Kidney (tissue), 14 donors: ENCODE measurements around the gene MBD5. TPM values are rescaled to one million over a fixed set of nuclear protein-coding genes. Genes with fewer than 3 reads are reported as not detected.

Source experiments
- DNase-seq, 5 donors: peaks; one replicate each; pipeline ENCODE4 v3.0.0-alpha.2; 2013 to 2020
- FAIRE-seq: peaks from 2 replicates; lab custom pipeline; 2012; peaks lifted over from hg19 to GRCh38; lab: Jason Lieb, UNC
- H3K27ac ChIP-seq, 2 donors: one replicate each; pipeline ENCODE4 v1.7.0; 2013; ENCODE audit warnings: low read depth in 2 of 2, low read length in 2 of 2, inconsistent platforms in 1 of 2
- H3K27me3 ChIP-seq: one replicate; pipeline ENCODE4 v1.7.1; 2013; ENCODE audit warnings: low read length, inconsistent platforms; ENCODE audit not compliant: control insufficient read depth, insufficient read depth
- H3K36me3 ChIP-seq, 3 donors: one replicate each; pipeline versions ENCODE4 v1.7.0 to v1.7.1; 2013; ENCODE audit warnings: low read length in 3 of 3, control low read depth in 1 of 3, inconsistent platforms in 1 of 3; ENCODE audit not compliant: insufficient read depth in 3 of 3, control insufficient read depth in 2 of 3
- H3K4me1 ChIP-seq, 3 donors: one replicate each; pipeline versions ENCODE4 v1.7.0 to v1.7.1; 2013; ENCODE audit warnings: low read length in 3 of 3, inconsistent platforms in 1 of 3, low read depth in 1 of 3; ENCODE audit not compliant: control insufficient read depth in 2 of 3, insufficient read depth in 2 of 3
- H3K4me3 ChIP-seq, 3 donors: one replicate each; pipeline versions ENCODE4 v1.7.0 to v1.8.1; 2013; ENCODE audit warnings: low read length in 3 of 3, control low read depth in 1 of 3, inconsistent platforms in 1 of 3
- H3K9ac ChIP-seq, 3 donors: one replicate each; pipeline versions ENCODE4 v1.7.0 to v1.7.1; 2013; ENCODE audit warnings: low read length in 3 of 3, control low read depth in 1 of 3, inconsistent platforms in 1 of 3
- H3K9me3 ChIP-seq, 3 donors: one replicate each; pipeline versions ENCODE4 v1.7.0 to v1.7.1; 2013; ENCODE audit warnings: low read length in 3 of 3, control low read depth in 1 of 3, inconsistent platforms in 1 of 3; ENCODE audit not compliant: control insufficient read depth in 2 of 3, insufficient read depth in 1 of 3
- intact Hi-C: fragments of 100-400 bp; cut with DNase I; formaldehyde crosslinking; loops from one replicate; pipeline ENCODE4 v1.11.1; 2022
- polyA plus RNA-seq: library from polyadenylated mRNA; stranded (reverse); fragments of 350-450 nt; fragmentation: Illumina TruSeq; extraction: RNeasy Lipid Tissue Mini Kit (QIAGEN cat#74804); gene quantifications from one replicate; pipeline ENCODE4 v1.2.3, GENCODE V29; 2014; ENCODE audit warnings: low read depth, low replicate concordance; ENCODE audit not compliant: insufficient read depth
- total RNA-seq: library from RNA; stranded (reverse); fragmentation: NEBNext Ultra II Directional; extraction: Animal tissue kit (Norgen Biotek cat#: 25700); gene quantifications from one replicate; pipeline ENCODE4 v1.2.1, GENCODE V29; 2021
- TF ChIP-seq, protein P1 (sequence below): IDR thresholded peaks from 3 replicates; pipeline ENCODE4 v1.5.1; 2012; ENCODE audit warnings: mild to moderate bottlenecking, moderate library complexity, borderline replicate concordance; ENCODE audit not compliant: insufficient read depth; ENCODE audit errors: extremely low read depth
- donor health status: control.
- donor health status: control.
- donor health status: control.
- donor health status: control.
- donor health status: control.
- donor health status: DM: yes; HTN: yes; CAD: no.
- donor health status: Normal renal cell carcinoma (clear cell type).

The MBD5 gene
- total and polyA plus RNA-seq, 2 donors from 2014 or later: 6.9 to 66.8 TPM

DNA sequence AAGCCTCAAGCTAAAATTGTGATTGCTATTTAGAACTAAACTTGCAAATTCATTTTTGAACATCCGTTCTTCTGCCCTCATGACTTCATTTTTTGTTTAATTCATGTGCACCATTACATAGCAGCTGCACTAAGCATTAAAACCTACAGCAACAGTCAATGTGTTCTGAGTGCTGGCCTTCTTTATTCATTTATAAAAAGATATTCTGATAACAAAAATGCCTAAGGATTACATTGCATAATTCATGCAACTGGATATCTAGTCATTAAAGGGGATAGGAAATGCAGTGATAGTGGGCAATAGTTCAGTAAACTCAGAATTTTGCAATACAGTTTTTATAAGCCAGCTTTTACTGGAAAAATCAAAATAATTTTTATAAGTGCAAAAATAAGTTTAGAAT, 329.3 kb downstream of the MBD5 start:
- TF ChIP-seq, protein P1, sequence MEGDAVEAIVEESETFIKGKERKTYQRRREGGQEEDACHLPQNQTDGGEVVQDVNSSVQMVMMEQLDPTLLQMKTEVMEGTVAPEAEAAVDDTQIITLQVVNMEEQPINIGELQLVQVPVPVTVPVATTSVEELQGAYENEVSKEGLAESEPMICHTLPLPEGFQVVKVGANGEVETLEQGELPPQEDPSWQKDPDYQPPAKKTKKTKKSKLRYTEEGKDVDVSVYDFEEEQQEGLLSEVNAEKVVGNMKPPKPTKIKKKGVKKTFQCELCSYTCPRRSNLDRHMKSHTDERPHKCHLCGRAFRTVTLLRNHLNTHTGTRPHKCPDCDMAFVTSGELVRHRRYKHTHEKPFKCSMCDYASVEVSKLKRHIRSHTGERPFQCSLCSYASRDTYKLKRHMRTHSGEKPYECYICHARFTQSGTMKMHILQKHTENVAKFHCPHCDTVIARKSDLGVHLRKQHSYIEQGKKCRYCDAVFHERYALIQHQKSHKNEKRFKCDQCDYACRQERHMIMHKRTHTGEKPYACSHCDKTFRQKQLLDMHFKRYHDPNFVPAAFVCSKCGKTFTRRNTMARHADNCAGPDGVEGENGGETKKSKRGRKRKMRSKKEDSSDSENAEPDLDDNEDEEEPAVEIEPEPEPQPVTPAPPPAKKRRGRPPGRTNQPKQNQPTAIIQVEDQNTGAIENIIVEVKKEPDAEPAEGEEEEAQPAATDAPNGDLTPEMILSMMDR: no peak
- H3K9ac ChIP-seq: no peak overlapping the region
- intact Hi-C loops: no loop called here
- no peak for DNase-seq
- no peak overlapping the region for H3K4me3 ChIP-seq
- H3K9me3 ChIP-seq: no peaks in the 10 kb centered on the region
- FAIRE-seq: no peak
- H3K4me1 ChIP-seq: no peaks in the 10 kb centered on the region
- H3K27ac ChIP-seq: no peak overlapping the region
- no peaks in the 10 kb centered on the region for H3K36me3 ChIP-seq
- H3K27me3 ChIP-seq: no peaks in the 10 kb centered on the region

DNA sequence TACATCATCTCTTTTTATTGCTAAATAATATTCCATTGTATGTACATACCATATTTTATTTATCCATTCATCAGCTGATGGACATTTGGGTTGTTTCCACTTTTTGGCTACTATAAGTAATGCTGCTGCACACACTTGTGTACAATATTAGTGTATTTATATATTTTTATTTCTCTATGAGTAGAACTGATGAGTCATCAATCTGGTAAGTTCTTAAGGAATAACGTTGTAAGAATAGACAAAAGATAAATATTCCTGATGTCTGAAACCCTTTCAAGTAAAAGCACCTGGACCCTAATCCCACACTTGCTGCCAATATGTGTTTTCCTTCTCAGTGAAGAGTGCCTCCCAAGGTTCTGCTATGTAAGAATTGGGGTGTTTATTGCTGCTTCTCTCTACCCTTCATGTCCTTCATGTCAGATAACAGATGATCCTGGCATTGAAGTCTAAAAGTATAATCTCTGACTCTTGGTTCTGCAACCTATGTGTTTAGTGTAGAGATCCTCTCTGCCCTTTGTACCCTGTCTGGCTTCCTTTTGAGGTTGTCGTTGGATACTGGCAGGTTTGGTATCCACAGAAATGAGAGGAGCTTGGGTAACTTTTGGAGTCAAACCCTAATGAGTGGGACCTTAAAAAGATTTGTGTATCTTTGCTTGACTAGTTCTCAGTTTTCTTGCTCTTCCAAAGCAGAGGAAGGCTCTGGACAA, 330.7 kb downstream of the MBD5 start:
- FAIRE-seq (no peak), DNase-seq (peak in 1 of 5 donors; percentile 8)
- Histone ChIP-seq H3K9me3 (no peaks in the 10 kb centered on the region), H3K4me3 (no peak overlapping the region), H3K9ac (no peak overlapping the region), H3K4me1 (no peaks in the 10 kb centered on the region), H3K27me3 (no peaks in the 10 kb centered on the region), H3K27ac (no peak overlapping the region), H3K36me3 (no peaks in the 10 kb centered on the region)
- intact Hi-C loops: no loop called here
- TF ChIP-seq, protein P1: no peak

DNA sequence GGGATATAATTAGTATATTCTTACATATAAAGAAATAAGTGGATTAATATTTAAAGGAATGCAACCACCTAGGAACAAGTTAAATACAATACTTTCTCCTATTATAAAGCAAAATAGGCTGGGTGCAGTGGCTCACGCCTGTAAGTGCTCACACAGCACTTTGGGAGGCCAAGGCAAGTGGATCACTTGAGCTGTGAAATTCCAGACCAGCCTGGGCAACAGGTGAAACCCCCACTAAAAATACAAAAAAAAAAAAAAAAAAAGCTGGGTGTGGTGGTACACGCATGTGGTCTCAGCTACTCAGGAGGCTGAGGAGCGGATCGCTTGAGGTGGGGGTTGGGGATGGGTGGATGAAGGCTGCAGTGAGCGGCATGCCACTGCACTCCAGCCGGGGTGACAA, 337.5 kb downstream of the MBD5 start:
- Histone ChIP-seq H3K36me3 (no peaks in the 10 kb centered on the region), H3K27ac (no peak overlapping the region), H3K9me3 (no peaks in the 10 kb centered on the region), H3K4me3 (no peak overlapping the region), H3K9ac (no peak overlapping the region), H3K27me3 (no peaks in the 10 kb centered on the region), H3K4me1 (no peaks in the 10 kb centered on the region)
- intact Hi-C loops: no loop called here
- FAIRE-seq: no peak
- no peak for DNase-seq
- TF ChIP-seq, protein P1: no peak
